GM13977 (cell line): ENCODE results near the gene MATCAP1.

Source experiments
- DNase-seq: peaks from one replicate; pipeline ENCODE4 v3.0.0; 2012; ENCODE audit warnings: low spot score
- CTCF ChIP-seq: IDR thresholded peaks from 2 replicates; pipeline ENCODE4 v1.5.1; 2012; ENCODE audit warnings: mild to moderate bottlenecking, control low read depth; ENCODE audit not compliant: insufficient read depth; ENCODE audit errors: extremely low read depth, missing control alignments
- in situ Hi-C: fragments of 300-500 bp; cut with MboI; formaldehyde crosslinking; loops from one replicate; pipeline ENCODE4 v1.12.0; 2022; ENCODE audit warnings: low sequenced_read_pairs, low pct_unique_long_range_greater_than_20kb, mixed read lengths, inconsistent platforms; ENCODE audit not compliant: unreplicated experiment

MATCAP1 gene

DNA sequence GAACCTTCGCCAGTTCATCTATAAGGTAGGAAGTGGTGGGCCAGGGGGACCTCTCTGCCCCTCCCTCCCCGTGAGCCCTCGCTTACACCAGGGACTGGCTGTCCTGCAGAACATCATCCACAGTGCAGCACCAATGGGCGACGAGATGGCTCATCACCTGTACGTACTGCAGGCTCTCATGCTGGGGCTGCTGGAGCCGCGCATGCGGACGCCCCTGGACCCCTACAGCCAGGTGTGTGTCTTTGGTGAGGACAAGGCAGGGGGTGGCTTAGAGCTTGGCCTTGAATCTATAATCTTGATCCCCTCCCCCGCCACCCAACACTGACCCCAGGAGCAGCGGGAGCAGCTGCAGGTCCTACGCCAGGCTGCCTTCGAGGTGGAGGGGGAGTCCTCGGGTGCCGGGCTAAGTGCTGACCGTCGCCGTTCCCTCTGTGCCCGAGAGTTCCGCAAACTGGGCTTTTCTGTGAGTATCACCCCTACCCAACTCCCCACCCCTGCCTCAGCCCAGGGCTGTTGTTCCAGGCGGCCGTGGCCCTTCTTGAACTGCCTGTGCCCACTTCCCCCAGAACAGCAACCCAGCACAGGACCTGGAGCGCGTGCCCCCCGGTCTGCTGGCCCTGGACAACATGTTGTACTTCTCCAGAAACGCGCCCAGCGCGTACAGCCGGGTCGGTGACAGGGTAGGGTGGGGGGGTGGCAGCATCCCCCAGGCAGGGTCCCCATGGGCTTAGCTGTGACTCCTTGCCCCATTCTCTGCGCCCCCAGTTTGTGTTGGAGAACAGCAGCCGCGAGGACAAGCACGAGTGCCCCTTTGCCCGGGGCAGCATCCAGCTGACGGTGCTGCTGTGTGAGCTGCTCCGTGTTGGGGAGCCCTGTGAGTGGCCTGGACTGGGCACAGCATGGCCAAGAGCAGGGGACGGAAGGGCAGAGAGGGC, 17.9 kb upstream of the MATCAP1 start:
- in situ Hi-C loops = no loop called here
- DNase-seq = no peak
- TF ChIP-seq CTCF = no peak

- in situ Hi-C loops = no loop called here
- TF ChIP-seq CTCF = no peak
- no peak for DNase-seq
Observed at GRCh38 chr16:67200491-67200890, 16.7 kb upstream of the MATCAP1 start.

GRCh38 chr16:67199808-67200198, 16.0 kb upstream of the MATCAP1 start:
- in situ Hi-C loops = no loop called here
- DNase-seq = no peak
- TF ChIP-seq CTCF = peak; percentile 5

GRCh38 chr16:67199011-67199807, 15.4 kb upstream of the MATCAP1 start, which contains the start of gene ELMO3:
TSS of gene ELMO3 (plus strand) at chr16:67199131. CDS start at chr16:67199327, 196 bp downstream.
- no peak for DNase-seq
- no peak for TF ChIP-seq CTCF
- in situ Hi-C loops = no loop called here

DNA sequence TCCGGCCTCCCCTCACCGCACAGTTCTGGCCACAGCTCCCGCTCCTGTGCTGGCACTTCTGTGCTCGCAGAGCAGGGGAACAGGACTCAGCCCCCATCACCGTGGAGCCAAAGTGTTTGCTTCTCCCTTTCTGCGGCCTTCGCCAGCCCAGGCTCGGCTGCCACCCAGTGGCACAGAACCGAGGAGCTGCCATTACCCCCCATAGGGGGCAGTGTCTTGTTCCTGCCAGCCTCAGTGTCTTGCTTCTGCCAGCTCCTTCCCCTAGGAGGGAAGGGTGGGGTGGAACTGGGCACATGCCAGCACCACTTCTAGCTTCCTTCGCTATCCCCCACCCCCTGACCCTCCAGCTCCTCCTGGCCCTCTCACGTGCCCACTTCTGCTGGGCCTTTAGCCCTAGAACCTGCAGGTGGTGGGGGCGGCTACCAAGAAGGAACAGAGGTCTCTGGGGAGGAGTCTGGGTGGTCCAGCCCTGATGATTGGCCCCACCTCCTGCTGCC, 14.5 kb upstream of the MATCAP1 start:
- DNase-seq = peak; percentile 69
- peak; percentile 44 for TF ChIP-seq CTCF
- in situ Hi-C loops = no loop called here

DNA sequence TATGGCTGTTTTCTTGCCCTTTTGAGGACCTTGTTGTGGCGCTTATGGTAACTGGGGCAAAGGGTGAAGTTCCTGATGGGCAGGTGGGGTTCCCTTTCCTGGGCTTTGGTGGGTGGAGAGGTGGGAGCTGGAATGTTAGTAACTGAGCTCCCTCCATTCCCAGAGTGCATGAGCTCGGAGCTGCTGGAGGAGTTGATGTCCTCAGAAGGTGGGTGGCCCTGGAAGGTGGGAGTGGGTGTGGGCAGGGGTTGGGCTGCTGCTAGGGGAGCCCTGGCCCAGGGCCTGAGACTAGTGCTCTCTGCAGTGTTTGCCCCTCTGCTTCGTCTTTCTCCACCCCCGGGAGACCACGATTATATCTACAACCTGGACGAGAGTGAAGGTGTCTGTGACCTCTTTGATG, 13.9 kb upstream of the MATCAP1 start:
- no peak for DNase-seq
- no peak for TF ChIP-seq CTCF
- in situ Hi-C loops = no loop called here
